GM12878 (cell line): ENCODE results near the gene AURKAIP1.

Experiments
- CHD1 ChIP-seq: IDR thresholded peaks from 2 replicates; pipeline ENCODE4 v1.6.1; 2012; ENCODE audit warnings: low read depth, low read length, improper control_type of control experiment
- CTCF ChIP-seq, 3 experiments: IDR thresholded peaks in 2 of 3; conservative IDR thresholded peaks in 1 of 3; 2 replicates each; pipeline ENCODE4 v1.5.1; 2011; ENCODE audit warnings: low read depth in 3 of 3, low read length in 3 of 3, mild to moderate bottlenecking in 3 of 3, control low read depth in 2 of 3, moderate library complexity in 2 of 3, inconsistent platforms in 1 of 3, mixed read lengths in 1 of 3; ENCODE audit not compliant: control insufficient read depth in 2 of 3, insufficient read depth in 1 of 3; ENCODE audit errors: extremely low read depth in 1 of 3
- DPF2 ChIP-seq: fragments of 450-650 bp; IDR thresholded peaks from 2 replicates; pipeline ENCODE4 v1.6.1; 2017; ENCODE audit warnings: mild to moderate bottlenecking
- EZH2 ChIP-seq: IDR thresholded peaks from 2 replicates; pipeline ENCODE4 v1.6.1; 2012; ENCODE audit warnings: low read depth, mild to moderate bottlenecking, control low read depth, inconsistent platforms, low read length, borderline replicate concordance; ENCODE audit not compliant: control insufficient read depth
- FOXM1 ChIP-seq: IDR thresholded peaks from 2 replicates; pipeline ENCODE4 v1.6.1; 2012; ENCODE audit warnings: low read depth, mild to moderate bottlenecking, inconsistent platforms, low read length, moderate library complexity
- IRF3 ChIP-seq: fragments of 450-650 bp; IDR thresholded peaks from 2 replicates; pipeline ENCODE4 v1.6.1; 2014; ENCODE audit warnings: mild to moderate bottlenecking
- PAX5 ChIP-seq: IDR thresholded peaks from 2 replicates; pipeline ENCODE4 v1.6.1; 2011; ENCODE audit warnings: low read depth, low read length, borderline replicate concordance
- POLR2A ChIP-seq: IDR thresholded peaks from 2 replicates; pipeline ENCODE4 v1.6.1; 2011; ENCODE audit warnings: low read depth, mild to moderate bottlenecking, low read length
- RAD51 ChIP-seq: fragments of 450-650 bp; IDR thresholded peaks from 2 replicates; pipeline ENCODE4 v1.6.1; 2016; ENCODE audit warnings: moderate library complexity, mild to moderate bottlenecking, inconsistent platforms
- SP1 ChIP-seq: IDR thresholded peaks from one replicate; pipeline ENCODE4 v1.6.1; 2011; ENCODE audit warnings: low read depth, low read length
- SUZ12 ChIP-seq: fragments of 200-600 bp; sonication (generic); IDR thresholded peaks from one replicate; pipeline ENCODE4 v1.6.1; 2018; ENCODE audit warnings: antibody characterized with exemption, mild to moderate bottlenecking; ENCODE audit not compliant: unreplicated experiment
- ZNF592 ChIP-seq: fragments of 450-650 bp; IDR thresholded peaks from 2 replicates; pipeline ENCODE4 v1.6.1; 2017; ENCODE audit warnings: mild to moderate bottlenecking, moderate library complexity

- TF ChIP-seq IRF3 (no peak), PAX5 (no peak), CHD1 (no peak), CTCF (IDR thresholded peaks at IDR 0.05 in 2 of 3, conservative IDR thresholded peaks at IDR 0.05 in 1 of 3; ENCODE audit: control insufficient read depth in 2 of 3, extremely low read depth in 1 of 3, insufficient read depth in 1 of 3, low read depth in 3 of 3, low read length in 3 of 3) (no peak), POLR2A (no peak), SUZ12 (no peak), ZNF592 (no peak), DPF2 (no peak), RAD51 (no peak), FOXM1 (no peak), SP1 (no peak), EZH2 (no peak)
Observed at GRCh38 chr1:1391225-1391624, 16.2 kb upstream of the AURKAIP1 start.
